Measurements from ENCODE around the gene KRT40.

KRT40 gene

GRCh38 chr17:40952661-40953060 is 31.5 kb downstream of the KRT40 start:
- TF ChIP-seq CTCF (IDR thresholded peaks at IDR 0.05; ENCODE audit: insufficient read depth, low read length, poor library complexity, severe bottlenecking), result no peak
- TF ChIP-seq EZH2phosphoT487 (conservative IDR thresholded peaks at IDR 0.05; ENCODE audit: low read length), result no peak
- Histone ChIP-seq H3K9ac (ENCODE audit: low read length) (no peak overlapping the region), H4K20me1 (ENCODE audit: low read depth, low read length) (no peaks in the 10 kb centered on the region), H3K9me2 (replicated peaks; ENCODE audit: insufficient read depth, low read length) (no peaks in the 10 kb centered on the region), H3K27ac (ENCODE audit: low read depth, low read length) (no peak overlapping the region), H3K4me2 (ENCODE audit: low read depth, low read length, poor library complexity, severe bottlenecking) (no peak overlapping the region), H3K9me3 (ENCODE audit: insufficient read depth, low read length) (no peaks in the 10 kb centered on the region), H2AFZ (ENCODE audit: low read depth, low read length, severe bottlenecking) (no peak overlapping the region), H3K36me3 (ENCODE audit: low read length) (no peaks in the 10 kb centered on the region), H3K79me2 (ENCODE audit: insufficient read depth, low read length) (no peaks in the 10 kb centered on the region), H3K27me3 (ENCODE audit: low read length) (no peaks in the 10 kb centered on the region), H3K4me3 (ENCODE audit: insufficient read depth, low read length, poor library complexity, severe bottlenecking) (no peak overlapping the region), H3F3A (ENCODE audit: insufficient read depth) (no peaks in the 10 kb centered on the region)

GRCh38 chr17:40952154-40952553 is 32.0 kb downstream of the KRT40 start:
- no peaks in the 10 kb centered on the region for H4K20me1 ChIP-seq (ENCODE audit: low read depth, low read length)
- H3K9me3 ChIP-seq (ENCODE audit: insufficient read depth, low read length), result no peaks in the 10 kb centered on the region
- no peak overlapping the region for H3K27ac ChIP-seq (ENCODE audit: low read depth, low read length)
- H3K27me3 ChIP-seq (ENCODE audit: low read length), result no peaks in the 10 kb centered on the region
- no peak overlapping the region for H3K9ac ChIP-seq (ENCODE audit: low read length)
- no peaks in the 10 kb centered on the region for H3K79me2 ChIP-seq (ENCODE audit: insufficient read depth, low read length)
- H2AFZ ChIP-seq (ENCODE audit: low read depth, low read length, severe bottlenecking), result no peak overlapping the region
- no peaks in the 10 kb centered on the region for H3K9me2 ChIP-seq (replicated peaks; ENCODE audit: insufficient read depth, low read length)
- no peak overlapping the region for H3K4me2 ChIP-seq (ENCODE audit: low read depth, low read length, poor library complexity, severe bottlenecking)
- no peaks in the 10 kb centered on the region for H3F3A ChIP-seq (ENCODE audit: insufficient read depth)
- no peak overlapping the region for H3K4me3 ChIP-seq (ENCODE audit: insufficient read depth, low read length, poor library complexity, severe bottlenecking)
- no peak for TF ChIP-seq EZH2phosphoT487 (conservative IDR thresholded peaks at IDR 0.05; ENCODE audit: low read length)
- TF ChIP-seq CTCF (IDR thresholded peaks at IDR 0.05; ENCODE audit: insufficient read depth, low read length, poor library complexity, severe bottlenecking), result no peak
- H3K36me3 ChIP-seq (ENCODE audit: low read length), result no peaks in the 10 kb centered on the region

- H3K4me2 ChIP-seq (ENCODE audit: low read depth, low read length, poor library complexity, severe bottlenecking), result no peak overlapping the region
- no peak overlapping the region for H3K9ac ChIP-seq (ENCODE audit: low read length)
- no peaks in the 10 kb centered on the region for H3K9me3 ChIP-seq (ENCODE audit: insufficient read depth, low read length)
- H3K27me3 ChIP-seq (ENCODE audit: low read length), result no peaks in the 10 kb centered on the region
- H3K36me3 ChIP-seq (ENCODE audit: low read length), result no peaks in the 10 kb centered on the region
- no peaks in the 10 kb centered on the region for H3F3A ChIP-seq (ENCODE audit: insufficient read depth)
- no peaks in the 10 kb centered on the region for H4K20me1 ChIP-seq (ENCODE audit: low read depth, low read length)
- H3K27ac ChIP-seq (ENCODE audit: low read depth, low read length), result no peak overlapping the region
- H3K79me2 ChIP-seq (ENCODE audit: insufficient read depth, low read length), result no peaks in the 10 kb centered on the region
- TF ChIP-seq CTCF (IDR thresholded peaks at IDR 0.05; ENCODE audit: insufficient read depth, low read length, poor library complexity, severe bottlenecking) (no peak), EZH2phosphoT487 (conservative IDR thresholded peaks at IDR 0.05; ENCODE audit: low read length) (no peak)
- no peaks in the 10 kb centered on the region for H3K9me2 ChIP-seq (replicated peaks; ENCODE audit: insufficient read depth, low read length)
- H3K4me3 ChIP-seq (ENCODE audit: insufficient read depth, low read length, poor library complexity, severe bottlenecking), result no peak overlapping the region
- H2AFZ ChIP-seq (ENCODE audit: low read depth, low read length, severe bottlenecking), result no peak overlapping the region
Measured at GRCh38 chr17:40951011-40951622, 33.0 kb downstream of the KRT40 start.
